Measurements from ENCODE around the gene ATP9B.
"Not testable (repeated sequence)": the region's sequence is repeated elsewhere in the genome, so short reads cannot be mapped to it uniquely, and the experiment has no call there.

The ATP9B gene

GRCh38 chr18:79135924-79136323 lies 66.7 kb downstream of the ATP9B start:
- DNase-seq (ENCODE audit: low read depth): no peak

- DNase-seq (ENCODE audit: low read depth): no peak
Observed at GRCh38 chr18:79136742-79137141, 67.5 kb downstream of the ATP9B start.

GRCh38 chr18:79139206-79139605 lies 70.0 kb downstream of the ATP9B start:
- DNase-seq (ENCODE audit: low read depth): peak; percentile 24

- DNase-seq (ENCODE audit: low read depth): no peak
Observed at GRCh38 chr18:79147014-79147413, 77.8 kb downstream of the ATP9B start.

GRCh38 chr18:79151191-79151590 lies 82.0 kb downstream of the ATP9B start:
- DNase-seq (ENCODE audit: low read depth): no peak

- DNase-seq (ENCODE audit: low read depth): no peak
Observed at GRCh38 chr18:79156327-79156726, 87.1 kb downstream of the ATP9B start.

GRCh38 chr18:79164706-79165105 lies 95.5 kb downstream of the ATP9B start:
- DNase-seq (ENCODE audit: low read depth): no peak

- no peak for DNase-seq (ENCODE audit: low read depth)
Observed at GRCh38 chr18:79166702-79167101, 97.5 kb downstream of the ATP9B start.

GRCh38 chr18:79167526-79168190 lies 98.5 kb downstream of the ATP9B start:
- no peak for DNase-seq (ENCODE audit: low read depth)

- no peak for DNase-seq (ENCODE audit: low read depth)
Observed at GRCh38 chr18:79169958-79170555, 100.9 kb downstream of the ATP9B start.

GRCh38 chr18:79172331-79172730 lies 103.1 kb downstream of the ATP9B start:
- DNase-seq (ENCODE audit: low read depth): not testable (repeated sequence)

- no peak for DNase-seq (ENCODE audit: low read depth)
Observed at GRCh38 chr18:79173742-79174141, 104.5 kb downstream of the ATP9B start.

- DNase-seq (ENCODE audit: low read depth): no peak
Observed at GRCh38 chr18:79178113-79178531, 108.9 kb downstream of the ATP9B start.

GRCh38 chr18:79182047-79182713 lies 113.0 kb downstream of the ATP9B start:
- DNase-seq (ENCODE audit: low read depth): no peak

GRCh38 chr18:79185648-79186047 lies 116.5 kb downstream of the ATP9B start:
- DNase-seq (ENCODE audit: low read depth): no peak

GRCh38 chr18:79186649-79187048 lies 117.5 kb downstream of the ATP9B start:
- no peak for DNase-seq (ENCODE audit: low read depth)

- no peak for DNase-seq (ENCODE audit: low read depth)
Observed at GRCh38 chr18:79187532-79188277, 118.5 kb downstream of the ATP9B start.

GRCh38 chr18:79191418-79191817 lies 122.2 kb downstream of the ATP9B start:
- DNase-seq (ENCODE audit: low read depth): no peak

- no peak for DNase-seq (ENCODE audit: low read depth)
Observed at GRCh38 chr18:79191956-79192355, 122.8 kb downstream of the ATP9B start.

- no peak for DNase-seq (ENCODE audit: low read depth)
Observed at GRCh38 chr18:79193826-79194225, 124.6 kb downstream of the ATP9B start.

GRCh38 chr18:79195716-79196683 lies 126.8 kb downstream of the ATP9B start:
- no peak for DNase-seq (ENCODE audit: low read depth)

- no peak for DNase-seq (ENCODE audit: low read depth)
Observed at GRCh38 chr18:79197531-79197930, 128.3 kb downstream of the ATP9B start.
